ENCODE measurements around the gene ZC3H4.

Gene ZC3H4

GRCh38 chr19:47122359-47123335 lies 9.1 kb upstream of the ZC3H4 start:
- Histone ChIP-seq H3K4me3 (ENCODE audit: low read depth, low read length, poor library complexity, severe bottlenecking) (no peak overlapping the region), H3K36me3 (ENCODE audit: insufficient read depth, low read length) (no peaks in the 10 kb centered on the region), H3K27ac (ENCODE audit: low read depth, low read length, poor library complexity, severe bottlenecking) (no peak overlapping the region), H4K20me1 (ENCODE audit: insufficient read depth, low read length) (no peaks in the 10 kb centered on the region), H3F3A (ENCODE audit: insufficient read depth, low read length) (no peaks in the 10 kb centered on the region), H3K9me2 (ENCODE audit: low read depth, low read length) (no peaks in the 10 kb centered on the region), H3K27me3 (ENCODE audit: insufficient read depth, low read length) (no peaks in the 10 kb centered on the region), H3K4me2 (ENCODE audit: low read length) (no peak overlapping the region), H3K9me3 (ENCODE audit: low read length) (no peaks in the 10 kb centered on the region), H3K79me2 (ENCODE audit: insufficient read depth, low read length) (no peaks in the 10 kb centered on the region), H2AFZ (ENCODE audit: low read length) (no peak overlapping the region), H3K4me1 (ENCODE audit: insufficient read depth, low read length, severe bottlenecking) (no peaks in the 10 kb centered on the region), H3K9ac (ENCODE audit: low read length) (no peak overlapping the region)
- no peak for TF ChIP-seq CTCF (IDR thresholded peaks at IDR 0.05; ENCODE audit: low read length)
- TF ChIP-seq EZH2 (IDR thresholded peaks at IDR 0.05; ENCODE audit: borderline replicate concordance, low read length) = no peak

- Histone ChIP-seq H4K20me1 (ENCODE audit: insufficient read depth, low read length) (no peaks in the 10 kb centered on the region), H3K79me2 (ENCODE audit: insufficient read depth, low read length) (no peaks in the 10 kb centered on the region), H3K9me3 (ENCODE audit: low read length) (no peaks in the 10 kb centered on the region), H3K36me3 (ENCODE audit: insufficient read depth, low read length) (no peaks in the 10 kb centered on the region), H3K4me1 (ENCODE audit: insufficient read depth, low read length, severe bottlenecking) (no peaks in the 10 kb centered on the region), H2AFZ (ENCODE audit: low read length) (no peak overlapping the region), H3K9me2 (ENCODE audit: low read depth, low read length) (no peaks in the 10 kb centered on the region), H3K9ac (ENCODE audit: low read length) (no peak overlapping the region), H3K4me2 (ENCODE audit: low read length) (no peak overlapping the region), H3K4me3 (ENCODE audit: low read depth, low read length, poor library complexity, severe bottlenecking) (no peak overlapping the region), H3F3A (ENCODE audit: insufficient read depth, low read length) (no peaks in the 10 kb centered on the region), H3K27ac (ENCODE audit: low read depth, low read length, poor library complexity, severe bottlenecking) (no peak overlapping the region), H3K27me3 (ENCODE audit: insufficient read depth, low read length) (no peaks in the 10 kb centered on the region)
- no peak for TF ChIP-seq CTCF (IDR thresholded peaks at IDR 0.05; ENCODE audit: low read length)
- no peak for TF ChIP-seq EZH2 (IDR thresholded peaks at IDR 0.05; ENCODE audit: borderline replicate concordance, low read length)
Measured at GRCh38 chr19:47120470-47121067, 7.0 kb upstream of the ZC3H4 start.

GRCh38 chr19:47113850-47114651 lies 475 bp upstream of the ZC3H4 start:
- Histone ChIP-seq H3K9me2 (ENCODE audit: low read depth, low read length) (no peaks in the 10 kb centered on the region), H3K27me3 (ENCODE audit: insufficient read depth, low read length) (no peaks in the 10 kb centered on the region), H3K9me3 (ENCODE audit: low read length) (no peaks in the 10 kb centered on the region), H3K9ac (ENCODE audit: low read length) (peak overlapping the region; percentile 88), H3K4me1 (ENCODE audit: insufficient read depth, low read length, severe bottlenecking) (peaks cover 20% of the 10 kb centered on the region), H3K4me2 (ENCODE audit: low read length) (peak overlapping the region; percentile 75), H3K79me2 (ENCODE audit: insufficient read depth, low read length) (peaks cover 25% of the 10 kb centered on the region), H3K36me3 (ENCODE audit: insufficient read depth, low read length) (peaks cover 24% of the 10 kb centered on the region), H3F3A (ENCODE audit: insufficient read depth, low read length) (no peaks in the 10 kb centered on the region), H4K20me1 (ENCODE audit: insufficient read depth, low read length) (no peaks in the 10 kb centered on the region), H3K27ac (ENCODE audit: low read depth, low read length, poor library complexity, severe bottlenecking) (peak overlapping the region; percentile 93), H2AFZ (ENCODE audit: low read length) (no peak overlapping the region), H3K4me3 (ENCODE audit: low read depth, low read length, poor library complexity, severe bottlenecking) (peak overlapping the region; percentile 94)
- TF ChIP-seq EZH2 (IDR thresholded peaks at IDR 0.05; ENCODE audit: borderline replicate concordance, low read length) = no peak
- TF ChIP-seq CTCF (IDR thresholded peaks at IDR 0.05; ENCODE audit: low read length) = no peak
